ENCODE data around the gene BHMT2. TPM values are rescaled to one million over a fixed set of nuclear protein-coding genes. Genes with fewer than 3 reads are reported as not detected.

Gene BHMT2
- total and polyA plus RNA-seq, 10 of the 15 experiments (the other 5 are each of a cell fraction or from before 2014, with no cell fraction given): not detected

DNA sequence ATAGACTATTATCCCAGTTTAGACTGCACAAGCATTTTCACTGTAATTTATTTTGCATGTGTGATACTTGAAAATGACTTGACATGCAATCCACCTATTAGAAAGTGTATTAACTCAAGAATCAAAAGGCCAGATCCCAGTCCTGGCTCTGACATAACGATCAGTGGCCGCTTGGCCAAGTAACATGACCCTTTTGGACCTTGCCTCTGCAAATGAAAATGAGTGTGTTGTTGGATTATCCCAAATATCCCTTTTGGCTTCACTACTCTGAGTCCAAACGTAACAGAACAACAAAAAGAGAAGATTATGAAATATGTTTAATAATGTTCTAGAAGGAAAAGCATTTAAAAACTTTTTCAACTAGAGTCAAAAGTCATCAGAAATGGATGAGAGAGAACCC lies 19.1 kb upstream of the BHMT2 start (continued):
- TF ChIP-seq, protein P1, sequence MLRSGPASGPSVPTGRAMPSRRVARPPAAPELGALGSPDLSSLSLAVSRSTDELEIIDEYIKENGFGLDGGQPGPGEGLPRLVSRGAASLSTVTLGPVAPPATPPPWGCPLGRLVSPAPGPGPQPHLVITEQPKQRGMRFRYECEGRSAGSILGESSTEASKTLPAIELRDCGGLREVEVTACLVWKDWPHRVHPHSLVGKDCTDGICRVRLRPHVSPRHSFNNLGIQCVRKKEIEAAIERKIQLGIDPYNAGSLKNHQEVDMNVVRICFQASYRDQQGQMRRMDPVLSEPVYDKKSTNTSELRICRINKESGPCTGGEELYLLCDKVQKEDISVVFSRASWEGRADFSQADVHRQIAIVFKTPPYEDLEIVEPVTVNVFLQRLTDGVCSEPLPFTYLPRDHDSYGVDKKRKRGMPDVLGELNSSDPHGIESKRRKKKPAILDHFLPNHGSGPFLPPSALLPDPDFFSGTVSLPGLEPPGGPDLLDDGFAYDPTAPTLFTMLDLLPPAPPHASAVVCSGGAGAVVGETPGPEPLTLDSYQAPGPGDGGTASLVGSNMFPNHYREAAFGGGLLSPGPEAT (IDR thresholded peaks at IDR 0.05; ENCODE audit: low read depth): no peak
- no peak for TF ChIP-seq RBBP5 (conservative IDR thresholded peaks at IDR 0.05)

DNA sequence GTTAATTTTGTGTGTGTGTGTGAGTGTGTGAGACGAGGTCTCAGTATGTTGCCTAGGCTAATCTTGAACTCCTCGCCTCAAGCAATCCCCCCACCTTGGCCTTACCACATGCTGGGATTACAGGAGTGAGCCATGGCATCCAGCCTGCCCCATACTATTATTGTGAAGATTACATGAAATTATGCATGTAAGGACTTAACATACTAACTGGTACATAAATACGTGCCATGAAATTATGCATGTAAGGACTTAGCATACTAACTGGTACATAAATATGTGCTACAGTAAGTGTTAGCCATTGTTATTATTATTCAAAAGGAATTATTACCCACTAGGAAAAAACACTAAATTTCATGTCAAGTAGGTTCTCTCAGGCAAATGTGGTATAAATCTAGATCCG lies 16.2 kb upstream of the BHMT2 start:
- intact Hi-C loops (cut with micrococcal nuclease; ENCODE audit: unreplicated experiment): no loop called here
- WGBS (ENCODE audit: insufficient coverage, insufficient replicate concordance, low lambda C conversion rate, missing lambda C conversion rate): 39% methylated on average over 4 of the region's 4 CpGs
- TF ChIP-seq MYC (IDR thresholded peaks at IDR 0.05; ENCODE audit: insufficient read depth, insufficient read length, insufficient replicate concordance, low read length, severe bottlenecking): no peak
- no peak for TF ChIP-seq EED (IDR thresholded peaks at IDR 0.05; ENCODE audit: low read depth)
- TF ChIP-seq CBFB (IDR thresholded peaks at IDR 0.05; ENCODE audit: low read depth): no peak
- no peak for TF ChIP-seq SREBF1 (IDR thresholded peaks at IDR 0.05; ENCODE audit: low read length)
- TF ChIP-seq HDAC6 (IDR thresholded peaks at IDR 0.05; ENCODE audit: unreplicated experiment): no peak
- TF ChIP-seq CHD4 (IDR thresholded peaks at IDR 0.05): no peak
- TF ChIP-seq GATAD2B (conservative IDR thresholded peaks at IDR 0.05; ENCODE audit: low read depth): no peak

More for the DNA sequence above, 16.2 kb upstream of the BHMT2 start:
- no peak for DNase-seq (ENCODE audit: low read depth, low spot score)
- no peaks in the 10 kb centered on the region for H3K79me2 ChIP-seq (ENCODE audit: control insufficient read depth, insufficient read depth, low read length)
- no peak overlapping the region for H2AFZ ChIP-seq (ENCODE audit: control insufficient read depth, low read depth, low read length)
- FAIRE-seq: no peak
- ChIA-PET POLR2A (no interaction called here), RAD21 (ENCODE audit: unreplicated experiment) (no interaction called here), SMC1A (ENCODE audit: uncharacterized antibody, unreplicated experiment) (no interaction called here), CTCF (interaction anchor here (0.5 to 1.6 kb wide), 3 partner anchors 32 to 574 kb away, joined by 3 read pairs; no protein-coding TSS in a partner anchor)
- no peak overlapping the region for H3K4me2 ChIP-seq (ENCODE audit: control insufficient read depth, insufficient read depth)
- no peaks in the 10 kb centered on the region for H4K20me1 ChIP-seq (ENCODE audit: control insufficient read depth, insufficient read depth)
- in situ Hi-C loops (cut with MboI): no loop called here
- H3K9ac ChIP-seq (ENCODE audit: control insufficient read depth, insufficient read depth, low read length): no peak overlapping the region
- no peaks in the 10 kb centered on the region for H3K36me3 ChIP-seq (ENCODE audit: control insufficient read depth in 2 of 2, insufficient read depth in 2 of 2, low read length in 1 of 2)
- no TSS peak for BruUV-seq (replicated peaks)
- peaks cover 0 to 2% of the 10 kb centered on the region in 2 experiments; a peak in 1 of 4 replicates for H3K27me3 ChIP-seq (replicated peaks in 1 of 2; ENCODE audit: control insufficient read depth in 2 of 2, insufficient read depth in 2 of 2, low read length in 1 of 2)
- no peaks in the 10 kb centered on the region for H3K9me3 ChIP-seq (replicated peaks; ENCODE audit: control insufficient read depth, insufficient read depth, low read length)
- no peak for ATAC-seq
- H3K4me3 ChIP-seq: no peak overlapping the region
- no peak overlapping the region for H3K27ac ChIP-seq (ENCODE audit: control insufficient read depth, insufficient read depth)
- H3K4me1 ChIP-seq (ENCODE audit: control insufficient read depth, insufficient read depth, low read length): no peaks in the 10 kb centered on the region

Data from GM12878 (cell line).